GM20431 (cell line): Measurements from ENCODE around the gene KRT16.
"Not testable (repeated sequence)": the region's sequence is repeated elsewhere in the genome, so short reads cannot be mapped to it uniquely, and the experiment has no call there.

Source experiments
- in situ Hi-C: fragments of 300-500 bp; cut with MseI, MboI; formaldehyde crosslinking; loops from one replicate; pipeline ENCODE4 v1.15.0; 2020; ENCODE audit warnings: low sequenced_read_pairs; ENCODE audit not compliant: unreplicated experiment

The KRT16 gene

DNA sequence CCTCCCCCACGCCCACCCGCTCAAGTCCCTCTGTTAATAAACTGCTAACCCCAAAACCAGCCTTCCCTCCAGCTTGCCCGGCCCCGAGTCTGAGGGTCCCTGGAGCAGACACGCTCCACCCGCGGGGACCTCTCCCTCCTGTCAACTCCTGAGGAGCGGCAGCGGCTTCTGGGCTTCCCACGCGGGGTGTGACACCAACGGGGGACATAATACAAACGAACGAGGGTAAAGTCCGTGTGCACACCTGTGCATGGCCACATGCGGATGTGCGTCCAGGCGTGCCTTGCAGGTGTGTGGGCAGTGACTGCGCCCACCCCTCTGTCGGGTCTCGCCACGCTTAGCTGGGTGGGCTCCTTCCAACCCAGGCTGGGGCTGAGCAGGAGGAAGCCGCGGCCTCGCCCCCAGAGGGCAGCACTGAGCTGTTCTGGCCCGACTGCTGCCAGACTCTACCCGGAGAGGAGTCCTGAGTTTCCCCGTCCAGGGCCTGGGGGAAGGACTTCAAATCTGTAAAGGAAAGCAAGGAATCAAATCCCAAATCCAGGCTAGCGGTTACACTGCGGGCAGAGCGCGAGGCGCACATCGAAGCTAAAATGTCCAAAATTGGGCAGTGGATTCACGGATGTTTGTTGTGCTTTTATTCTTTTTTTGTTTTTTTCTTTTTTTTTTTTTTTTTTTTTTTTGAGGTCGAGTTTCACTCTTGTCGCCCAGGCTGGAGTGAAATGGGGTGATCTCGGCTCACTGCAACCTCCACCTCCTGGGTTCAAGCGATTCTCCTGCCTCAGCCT is 36.0 kb upstream of the KRT16 start:
- in situ Hi-C loops, result no loop called here

DNA sequence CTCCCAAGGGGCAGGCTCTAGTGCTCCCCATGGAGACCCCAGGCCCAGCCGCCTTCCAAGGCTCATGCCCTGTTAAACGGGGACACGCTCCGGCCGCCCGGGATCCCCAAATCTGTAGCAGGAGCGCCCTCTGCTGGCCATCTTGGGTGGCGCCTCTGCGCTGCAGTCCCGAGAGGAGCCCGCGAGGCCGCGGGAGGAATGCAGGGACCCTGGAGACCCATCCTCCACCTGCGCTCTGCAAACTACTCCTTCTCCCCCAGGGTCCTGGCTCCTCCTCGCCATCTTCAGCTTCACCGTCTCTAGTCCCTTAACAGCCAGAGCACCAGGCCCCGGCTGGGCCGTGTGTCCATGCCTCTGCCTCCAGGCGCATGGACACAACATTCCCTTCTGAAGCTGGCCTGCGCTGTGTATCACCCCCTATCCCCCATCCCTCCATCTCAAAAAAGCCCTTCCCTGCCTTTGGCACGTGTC is 35.4 kb upstream of the KRT16 start:
- in situ Hi-C loops, result no loop called here

DNA sequence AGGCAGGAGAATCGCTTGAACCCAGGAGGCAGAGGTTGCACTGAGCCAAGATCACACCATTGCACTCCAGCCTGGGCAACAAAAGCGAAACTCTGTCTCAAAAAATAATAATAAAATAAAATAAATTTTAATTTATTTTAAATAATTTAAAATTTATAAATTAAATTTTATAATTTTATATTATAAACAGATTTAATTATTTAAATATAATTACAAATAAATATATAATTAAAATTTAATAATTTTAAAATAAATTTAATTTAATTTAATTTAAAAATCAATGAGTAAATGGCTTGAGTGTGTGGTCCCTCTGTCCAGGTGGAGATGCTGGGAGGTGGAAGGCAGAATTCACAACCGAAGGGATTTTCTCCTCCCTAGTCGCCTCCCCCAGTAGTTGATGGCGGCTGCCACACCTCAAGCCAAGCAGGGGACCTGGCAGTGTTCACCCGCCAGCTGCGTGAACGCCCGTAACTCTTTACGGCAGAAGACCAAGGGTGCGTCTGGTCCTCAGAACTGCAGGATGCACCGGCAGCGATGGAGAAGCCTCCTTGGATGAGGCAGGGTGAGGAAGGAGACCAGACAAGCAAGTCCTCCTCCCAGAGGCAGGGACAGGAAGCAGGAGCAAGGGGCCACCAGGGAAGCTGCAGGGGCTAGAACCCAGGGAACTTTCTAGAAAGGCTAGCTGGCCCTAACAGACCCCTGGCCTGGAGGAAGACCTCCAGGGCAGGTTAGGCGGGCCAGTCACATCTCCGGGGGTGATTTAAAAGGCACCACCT is 34.7 kb upstream of the KRT16 start:
- in situ Hi-C loops, result no loop called here

DNA sequence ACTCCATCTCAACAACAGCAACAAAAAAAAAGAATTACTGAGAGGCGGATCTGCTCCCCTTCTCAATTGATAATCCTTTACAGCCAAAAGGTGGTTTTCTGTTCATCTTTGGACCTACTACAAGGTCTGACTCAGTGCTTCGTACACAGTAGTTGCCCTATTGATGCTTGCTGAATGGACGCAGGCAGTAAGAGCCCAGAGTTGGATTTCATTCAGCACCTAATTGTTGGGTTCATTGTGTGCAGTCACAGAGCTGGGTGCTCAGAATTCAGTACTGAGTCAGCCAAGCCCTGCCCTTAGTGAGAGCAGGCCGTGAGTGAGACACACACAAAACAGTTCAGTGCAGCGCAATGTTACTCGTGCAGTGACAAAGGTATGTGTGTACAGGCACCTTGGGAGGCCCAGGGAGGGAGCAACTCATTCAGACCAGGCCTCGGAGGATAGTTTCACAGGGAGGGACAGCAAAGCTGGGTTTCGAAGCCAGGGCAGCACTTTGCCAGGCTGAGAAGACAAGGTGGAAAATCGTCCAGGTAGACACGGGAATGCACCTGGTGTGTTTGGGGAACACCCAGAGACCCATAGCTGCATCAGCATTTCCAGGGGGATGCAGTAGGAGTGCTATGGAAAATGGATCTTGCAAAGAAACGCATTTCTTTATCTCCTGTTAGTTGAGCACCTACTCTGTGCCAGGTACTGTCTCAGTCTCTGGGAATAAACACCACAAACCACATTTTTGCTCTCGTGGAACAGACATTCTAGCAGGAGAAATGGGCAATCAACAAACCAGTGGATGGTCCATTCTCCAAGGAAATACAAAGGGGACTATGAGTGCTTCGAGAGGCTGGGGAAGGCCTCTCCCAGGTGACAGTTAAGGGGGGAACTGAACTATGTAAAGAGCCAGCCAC is 29.9 kb upstream of the KRT16 start:
- in situ Hi-C loops, result no loop called here

DNA sequence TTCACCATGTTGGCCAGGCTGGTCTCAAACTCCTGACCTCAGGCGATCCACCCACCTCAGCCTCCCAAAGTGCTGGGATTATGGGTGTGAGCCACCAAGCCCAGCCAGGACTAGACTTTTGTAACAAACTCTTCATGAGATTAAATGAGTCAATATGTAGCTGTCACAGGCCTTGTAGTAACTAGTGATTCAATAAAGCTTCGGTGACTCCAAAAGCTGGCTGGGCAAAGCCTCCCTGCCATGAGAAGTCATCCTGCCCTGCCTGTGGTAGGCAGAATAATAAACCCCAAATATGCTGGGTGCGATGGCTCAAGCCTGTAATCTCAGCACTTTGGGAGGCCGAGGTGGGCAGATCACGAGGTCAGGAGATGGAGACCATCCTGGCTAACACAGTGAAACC is 28.0 kb upstream of the KRT16 start:
- in situ Hi-C loops, result not testable (repeated sequence)

DNA sequence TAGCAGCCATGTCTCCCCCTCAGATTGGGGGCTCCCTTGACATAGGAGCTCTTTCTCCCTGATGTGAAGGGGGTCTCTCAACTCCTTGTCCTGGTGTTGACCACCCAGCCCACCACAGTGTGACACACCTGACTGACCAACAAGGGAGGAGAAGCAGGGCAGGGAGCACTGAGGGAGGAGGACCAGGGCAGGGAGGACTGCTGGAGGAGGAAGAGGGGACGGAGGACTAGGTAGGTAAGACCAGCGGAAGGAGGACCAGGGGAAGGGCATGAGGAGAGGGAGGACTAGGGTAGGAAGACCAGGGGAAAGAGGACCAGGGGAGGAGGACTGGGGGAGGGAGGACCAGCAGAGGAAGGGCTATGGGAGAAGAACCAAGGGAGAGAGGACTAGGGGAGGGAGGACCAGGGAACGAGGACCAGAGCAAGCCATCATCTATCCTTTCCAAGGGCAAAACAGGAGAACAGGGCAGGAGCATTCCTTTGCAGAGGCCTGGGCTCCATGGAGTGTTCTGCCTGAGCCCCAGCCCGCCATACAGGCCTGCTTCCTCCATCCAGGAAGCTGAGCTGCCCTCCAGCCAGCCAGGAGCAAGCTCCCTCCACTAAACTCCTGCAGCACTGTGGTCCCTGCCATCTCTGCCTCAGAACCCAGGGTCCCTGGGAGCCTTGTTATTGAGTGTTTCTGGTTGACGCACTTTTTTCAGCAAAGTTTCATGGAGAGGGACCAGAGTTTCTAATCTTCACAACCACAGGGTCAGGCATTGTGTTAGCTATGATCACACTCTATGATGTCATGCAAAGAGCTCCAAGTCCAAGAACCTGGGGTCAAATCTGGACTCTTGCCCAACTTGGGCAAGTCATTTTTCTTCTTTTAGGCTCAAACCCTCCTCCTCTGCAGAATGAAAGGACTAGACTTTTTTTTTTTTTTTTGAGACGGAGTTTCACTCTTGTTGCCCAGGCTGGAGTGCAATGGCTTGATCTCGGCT is 27.2 kb upstream of the KRT16 start:
- in situ Hi-C loops, result no loop called here

DNA sequence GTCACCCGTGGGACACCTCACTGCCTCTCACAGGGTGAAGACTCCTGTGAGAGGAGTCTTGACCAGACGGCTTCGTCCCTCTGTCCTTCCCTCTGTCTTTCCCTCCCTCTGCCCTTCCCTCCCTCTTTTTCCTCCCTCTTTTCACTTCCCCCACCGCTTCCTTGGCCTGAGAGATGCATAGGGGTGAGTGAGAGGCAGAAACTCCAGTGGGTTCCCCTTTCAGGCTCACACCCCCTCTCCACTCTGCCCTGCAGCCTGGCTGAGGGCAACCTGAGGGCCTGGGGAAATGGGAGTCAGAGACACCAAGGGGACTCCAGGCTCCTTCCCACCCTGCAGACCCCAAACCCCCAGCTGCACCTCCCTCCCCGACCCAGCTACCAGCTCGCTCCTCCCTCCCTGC is 26.4 kb upstream of the KRT16 start:
- in situ Hi-C loops, result no loop called here

DNA sequence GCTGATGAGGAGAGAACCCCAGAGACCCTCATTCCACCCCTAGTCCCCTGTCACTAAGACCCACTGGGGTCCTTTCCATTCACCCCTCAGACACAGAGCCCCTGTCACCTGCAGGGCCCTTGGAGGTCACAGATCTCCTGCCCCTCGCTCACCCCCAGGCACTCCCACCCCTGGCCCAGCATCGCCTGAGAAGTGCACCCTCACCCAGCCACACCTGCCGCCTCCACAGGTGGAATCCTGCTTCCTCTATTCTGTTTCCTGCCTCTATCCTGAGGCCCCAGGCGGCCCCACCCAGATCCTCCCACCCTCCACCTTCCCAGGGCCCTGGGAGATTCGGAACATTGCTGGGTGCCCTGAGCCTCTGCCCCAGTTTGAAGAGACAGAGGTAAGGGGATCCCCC is 25.6 kb upstream of the KRT16 start:
- in situ Hi-C loops, result no loop called here

DNA sequence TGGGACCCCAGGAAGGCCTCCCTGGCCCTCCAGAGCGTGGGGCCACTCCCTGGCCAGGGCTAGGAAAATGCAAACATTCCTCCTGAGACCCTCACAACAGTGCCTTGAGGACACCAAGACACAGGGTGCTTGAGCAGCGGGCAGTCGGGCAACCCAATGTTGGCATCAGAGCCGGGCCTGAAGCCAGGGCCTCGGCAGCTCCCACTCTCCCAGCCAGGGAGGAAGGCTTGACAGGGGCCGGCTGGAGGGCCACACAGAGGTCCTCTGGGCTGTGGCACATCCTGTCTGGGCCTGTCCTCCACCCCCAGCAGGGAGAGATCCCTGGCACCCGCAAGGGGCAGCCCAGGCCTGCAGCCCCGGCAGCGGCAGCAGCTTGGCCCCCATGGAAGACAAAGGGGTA is 24.1 kb upstream of the KRT16 start:
- in situ Hi-C loops, result no loop called here

DNA sequence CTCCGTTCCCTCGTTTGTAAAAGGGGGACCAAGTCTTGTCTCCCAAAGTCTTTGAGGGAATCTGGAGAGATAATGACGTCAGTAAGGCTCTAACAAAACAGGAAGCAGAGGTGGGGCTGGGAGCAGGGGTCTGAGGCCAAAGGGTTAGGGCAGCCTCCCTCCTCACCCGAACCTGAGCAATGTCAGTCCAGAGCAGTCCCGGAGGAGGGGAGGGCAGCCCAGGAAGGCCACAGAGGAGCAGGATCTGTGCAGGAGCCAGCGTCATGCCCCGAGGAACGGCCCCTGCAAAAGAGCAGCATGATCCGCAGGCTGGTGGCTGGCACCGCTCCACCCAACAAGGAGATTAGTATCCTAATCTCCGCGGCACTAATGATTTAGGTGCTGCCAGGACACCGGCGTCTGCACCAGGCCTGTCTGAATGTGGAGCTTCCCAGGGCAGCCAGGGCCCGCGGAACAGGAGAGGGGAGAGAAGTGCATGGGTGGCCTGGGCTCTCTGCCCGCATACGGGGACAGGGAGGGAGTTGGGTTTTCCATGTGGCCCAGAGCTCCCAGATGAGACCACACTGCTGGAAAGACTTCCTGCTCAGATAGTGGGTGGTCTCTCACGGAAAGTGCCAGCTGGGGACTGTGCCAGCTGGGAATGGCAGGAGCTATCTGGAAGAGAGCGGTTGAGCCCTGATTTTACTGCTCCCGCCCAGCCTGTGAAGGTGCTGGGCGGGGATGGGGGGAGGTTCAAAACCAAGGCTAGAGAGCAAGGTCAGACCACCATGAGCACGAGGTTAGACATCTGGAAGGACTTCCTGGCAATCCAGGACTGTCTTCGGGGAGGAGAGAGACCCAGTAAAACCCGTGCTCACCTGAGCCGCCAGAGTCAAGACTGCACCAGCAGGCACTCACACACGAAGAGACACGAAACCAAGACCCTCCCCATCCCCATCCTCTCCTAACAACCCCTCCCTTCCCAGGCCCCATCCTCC is 22.8 kb upstream of the KRT16 start:
- in situ Hi-C loops, result no loop called here

DNA sequence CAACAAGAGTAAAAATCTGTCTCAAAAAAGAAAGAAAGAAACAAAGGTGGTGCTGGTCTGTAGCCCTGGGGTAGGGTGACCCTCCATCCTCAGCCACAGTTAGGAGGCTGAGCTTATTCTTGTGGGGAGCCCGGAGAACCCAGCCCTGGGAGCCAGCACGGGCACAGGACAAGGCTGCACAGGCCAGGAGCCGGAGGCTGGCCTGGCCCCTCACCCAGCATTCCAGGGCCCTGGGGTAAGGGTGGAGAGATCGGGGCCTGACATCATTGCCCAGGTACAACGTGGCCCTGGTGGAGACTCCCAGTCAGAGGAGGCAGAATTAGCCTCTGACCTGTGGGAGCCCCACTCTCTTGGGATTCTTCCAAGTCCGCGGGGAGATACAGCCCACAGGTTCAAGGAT is 22.1 kb upstream of the KRT16 start:
- in situ Hi-C loops, result no loop called here

DNA sequence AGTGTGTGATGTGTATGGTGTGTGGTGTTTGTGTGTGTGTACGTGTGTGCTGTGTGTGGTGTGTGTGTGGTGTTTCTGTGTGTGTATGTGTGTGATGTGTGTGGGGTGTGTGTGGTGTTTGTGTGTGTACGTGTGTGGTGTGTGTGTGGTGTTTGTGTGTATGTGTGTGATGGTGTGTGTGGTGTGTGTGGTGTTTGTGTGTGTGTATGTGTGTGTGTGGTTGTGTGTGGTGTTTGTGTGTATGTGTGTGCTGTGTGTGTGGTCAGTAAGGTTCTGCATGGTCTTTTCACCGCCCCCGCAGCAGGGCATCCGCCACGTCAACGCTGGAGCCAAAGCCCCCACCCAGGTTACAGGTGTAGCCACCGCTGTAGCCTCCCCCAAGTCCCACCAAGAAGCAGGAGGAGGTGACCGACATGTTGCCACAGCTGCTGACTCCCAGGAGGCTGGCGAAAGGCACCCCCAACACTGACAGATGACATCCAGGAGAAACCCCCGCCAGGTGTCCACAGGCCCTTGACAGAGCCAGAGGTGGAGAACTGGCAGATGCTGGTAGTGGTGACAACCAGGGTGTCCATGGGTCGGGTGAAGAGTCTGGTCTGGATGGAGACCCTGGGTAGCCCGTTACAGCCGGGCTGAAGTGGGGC is 21.1 kb upstream of the KRT16 start:
- in situ Hi-C loops, result no loop called here

DNA sequence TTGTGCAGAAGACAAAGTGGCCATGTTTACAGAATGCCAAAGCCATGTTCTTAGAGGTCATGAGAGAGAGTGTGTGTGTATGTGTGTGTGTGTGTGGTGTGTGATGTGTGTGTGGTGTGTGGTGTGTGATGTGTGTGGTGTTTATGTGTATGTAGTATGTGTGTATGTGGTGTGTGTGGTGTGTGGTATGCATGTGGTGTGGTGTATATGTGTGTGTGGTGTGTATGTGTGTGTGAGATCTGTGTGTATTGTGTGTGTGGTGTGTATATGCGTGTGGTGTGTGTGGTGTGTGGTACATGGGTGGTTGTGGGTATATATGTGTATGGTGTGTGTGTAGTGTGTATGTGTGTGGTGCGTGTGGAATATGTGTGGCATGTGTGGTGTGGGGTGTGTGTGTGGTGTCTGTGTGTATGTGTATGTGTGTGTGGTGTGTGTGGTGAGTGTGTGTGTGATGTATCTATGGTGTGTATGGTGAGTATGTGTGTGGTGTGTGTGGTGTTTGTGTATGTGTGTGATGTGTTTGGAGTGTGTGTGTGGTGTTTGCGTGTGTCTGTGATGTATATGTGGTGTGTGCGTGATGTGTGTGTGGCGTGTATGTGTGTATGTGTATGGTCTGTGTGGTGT is 20.0 kb upstream of the KRT16 start:
- in situ Hi-C loops, result no loop called here

DNA sequence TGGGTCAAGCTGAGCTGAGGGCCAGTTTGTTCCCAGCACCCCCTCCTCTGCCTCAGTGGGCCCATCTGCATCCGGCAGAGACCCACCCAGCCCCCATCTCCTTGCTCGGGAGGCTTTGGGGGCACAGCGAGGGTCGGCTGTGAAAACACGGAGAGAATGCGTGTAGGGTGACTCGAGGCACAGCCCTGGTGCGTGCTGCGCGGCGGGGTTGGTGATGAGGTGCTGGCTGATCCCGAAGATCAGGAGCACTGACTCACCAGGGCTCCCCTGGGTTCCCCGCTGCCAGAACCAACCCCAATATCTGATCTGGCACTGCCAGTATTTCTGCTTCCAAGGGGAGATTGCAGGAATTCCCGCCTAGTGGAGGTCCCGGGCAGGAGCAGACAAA is 19.3 kb upstream of the KRT16 start:
- in situ Hi-C loops, result no loop called here

DNA sequence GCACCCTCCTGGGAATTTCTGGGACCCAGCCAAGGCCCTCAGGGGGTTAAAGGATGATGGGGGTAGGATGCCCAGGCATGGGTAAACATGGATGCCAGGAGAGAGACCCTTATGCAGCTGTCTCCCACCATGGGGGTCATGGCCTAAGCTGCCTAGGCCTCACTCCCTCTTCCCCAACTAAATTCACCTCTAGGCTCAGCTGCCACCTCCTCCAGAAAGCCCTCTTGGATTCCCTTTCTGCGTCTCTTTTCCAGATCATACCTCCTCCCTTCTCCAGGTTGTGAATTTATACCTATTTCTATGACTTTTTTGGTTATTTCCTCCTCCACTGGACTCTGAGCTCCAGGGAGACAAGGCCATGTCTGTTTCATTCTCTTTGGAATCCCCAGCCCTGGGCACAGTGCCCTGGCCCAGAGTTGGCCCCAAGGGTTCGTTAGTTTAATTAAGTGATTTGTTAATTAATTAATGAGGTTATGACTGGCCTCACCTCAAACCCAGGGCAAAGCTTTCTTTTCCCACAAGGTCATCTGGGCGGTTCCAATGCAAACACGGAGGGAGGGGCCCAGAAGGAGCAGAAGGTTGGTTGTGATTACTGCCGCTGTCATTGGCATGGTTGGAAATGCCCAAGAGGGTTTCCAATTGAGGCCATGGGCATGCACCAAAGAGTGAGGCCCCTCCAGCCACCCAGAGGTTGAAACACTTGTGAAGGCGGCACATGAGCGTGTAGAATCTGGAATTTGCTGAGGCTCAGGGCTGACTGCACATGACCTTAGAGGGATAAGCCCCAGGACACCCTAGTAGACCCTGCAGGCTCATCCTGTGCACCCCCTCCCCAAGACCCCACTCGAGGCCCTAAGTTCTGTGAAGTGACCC is 18.7 kb upstream of the KRT16 start:
- in situ Hi-C loops, result no loop called here

DNA sequence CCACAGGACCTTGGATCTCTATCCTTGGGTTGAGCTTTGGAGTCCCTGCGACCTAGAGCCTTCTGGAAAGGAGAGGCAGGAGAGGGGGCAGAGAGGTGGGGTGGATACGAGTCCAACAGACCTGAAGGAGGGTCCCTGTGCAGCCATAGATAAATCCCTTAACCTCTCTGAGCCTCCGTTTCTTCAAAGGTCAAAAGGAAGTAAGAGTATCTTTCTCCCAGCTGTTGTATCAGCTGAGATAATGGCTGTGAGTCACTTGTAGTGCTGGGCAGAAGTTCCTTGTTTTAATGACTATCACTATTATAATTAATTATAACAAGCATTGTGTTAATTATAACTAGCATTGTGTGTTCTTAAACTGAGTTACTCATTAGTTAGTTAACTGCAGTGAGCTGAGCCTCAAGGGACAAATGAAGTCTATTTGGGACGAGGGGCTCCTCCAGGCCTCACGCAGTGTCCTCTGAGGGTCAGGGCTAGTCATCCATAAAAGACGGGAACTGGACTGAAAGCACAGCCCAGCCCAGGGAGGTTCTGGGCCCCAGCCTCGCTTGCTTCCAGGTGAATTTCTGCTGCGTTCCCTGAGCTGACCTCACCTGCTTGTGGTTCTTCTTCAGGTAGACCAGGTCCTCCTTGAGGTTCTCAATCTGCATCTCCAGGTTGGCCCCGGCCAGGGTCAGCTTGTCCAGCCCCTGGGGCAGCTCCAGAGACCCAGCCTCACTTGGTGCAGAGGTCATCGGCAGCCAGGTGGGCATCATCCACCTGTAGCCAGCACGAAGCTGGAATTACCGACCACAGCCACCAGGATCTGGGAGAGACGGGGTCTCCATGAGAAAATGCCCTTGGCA is 17.5 kb upstream of the KRT16 start:
- in situ Hi-C loops, result no loop called here
